Heart right ventricle (tissue), 16 donors: Measurements from ENCODE around the gene FGF22. TPM values are rescaled to one million over a fixed set of nuclear protein-coding genes. Genes with fewer than 3 reads are reported as not detected.
A peak's percentile ranks its signal among the peaks of the same experiment; 100 is the strongest.

Source experiments
- ATAC-seq, 8 donors: fragments of 200-7000 bp; cut with Tn5 transposase; one replicate each; pipeline ENCODE4 v1.9.1; 2020; ENCODE audit warnings: mild to moderate bottlenecking in 8 of 8, moderate library complexity in 8 of 8, moderate number of reproducible peaks in 1 of 8
- DNase-seq, 2 donors: peaks; one replicate each; pipeline ENCODE4 v3.0.0-alpha.2; 2020
- H3K27ac ChIP-seq, 10 donors: fragments of 200-600 bp; sonication (generic) in 2 of 10; one replicate each; pipeline versions ENCODE4 v1.5.0 to v1.8.0; 2020 to 2022; ENCODE audit warnings: mild to moderate bottlenecking in 3 of 10
- H3K27me3 ChIP-seq, 7 donors: fragments of 200-600 bp; one replicate each; pipeline ENCODE4 v1.8.0; 2021 to 2022; ENCODE audit warnings: mild to moderate bottlenecking in 2 of 7
- H3K36me3 ChIP-seq, 9 donors: fragments of 200-600 bp; sonication (generic) in 1 of 9; one replicate each; pipeline versions ENCODE4 v1.5.0 to v1.8.0; 2020 to 2022; ENCODE audit warnings: mild to moderate bottlenecking in 2 of 9
- H3K4me1 ChIP-seq, 9 donors: fragments of 200-600 bp; sonication (generic) in 1 of 9; one replicate each; pipeline versions ENCODE4 v1.5.0 to v1.8.0; 2020 to 2022; ENCODE audit warnings: mild to moderate bottlenecking in 4 of 9
- H3K4me3 ChIP-seq, 10 donors: fragments of 200-600 bp; sonication (generic) in 2 of 10; one replicate each; pipeline versions ENCODE4 v1.5.0 to v1.8.0; 2020 to 2022; ENCODE audit warnings: mild to moderate bottlenecking in 7 of 10, moderate library complexity in 2 of 10
- H3K9me3 ChIP-seq, 11 donors: fragments of 200-600 bp in 10 of 11; sonication (generic) in 2 of 11; one replicate each; pipeline versions ENCODE4 v1.5.0 to v1.8.0; 2013 to 2022; ENCODE audit warnings: mild to moderate bottlenecking in 2 of 11, control low read depth in 1 of 11, moderate library complexity in 1 of 11
- CTCF ChIP-seq, 9 donors: fragments of 200-600 bp; sonication (generic) in 2 of 9; IDR thresholded peaks; one replicate each; pipeline versions ENCODE4 v1.5.0 to v1.8.0; 2021 to 2022; ENCODE audit warnings: antibody characterized with exemption in 9 of 9, mild to moderate bottlenecking in 5 of 9, moderate library complexity in 1 of 9
- WGBS, 2 donors: extraction: QIAGEN DNeasy Blood & Tissue Kit; methylation state at CpG; one replicate each; pipeline ENCODE4 v1.1.7; 2013; ENCODE audit warnings: inconsistent platforms in 1 of 2; 5-methylcytosine and 5-hydroxymethylcytosine counted together
- intact Hi-C, 10 donors: fragments of 100-400 bp; cut with DNase I; formaldehyde crosslinking; loops; one replicate each; pipeline versions ENCODE4 v1.11.1 to v1.14.2; 2022
- polyA plus RNA-seq, 2 donors: library from polyadenylated mRNA; stranded (reverse); fragments of 200-250 nt; gene quantifications; one replicate each; pipeline ENCODE4 v1.2.3, GENCODE V29; 2013
- total RNA-seq, 10 donors: library from RNA; stranded (reverse); fragmentation: NEBNext Ultra II Directional in 3 of 10; extraction: Animal tissue kit (Norgen Biotek cat#: 25700) in 3 of 10; gene quantifications; one replicate each; pipeline versions ENCODE4 v1.2.1 to v1.2.4, GENCODE V29; 2021 to 2023
- donor health status: Arrhythmogenic right ventricular cardiomyopathy.
- donor health status: ischemic (EF 13 %, LVEDD 7.1; RV severe dilation, severe dysfunction).
- donor health status: healthy with polysubstance abuse.
- donor health status: DM: no; HTN: yes; CAD: no.
- donor health status: DM: no; HTN: no; CAD: no.
- donor health status: ischemic (EF 25% LVEDD 6.9; RV normal size, moderate dysfunction).
- donor health status: ischemic (EF 25% LVEDD 5.7; RV mildly dilated, moderate dysfunction).
- donor health status: healthy.
- donor health status: DM: yes; HTN: yes; CAD: no.
- donor health status: Ischemic cardiomyopathy.
- donor health status: ischemic (EF 35%, LVEDD 5.7; RV mildly dilated, moderate dysfunction).
- donor health status: nonischemic (EF 11% LVEDD 7.7; RV severe dilation, severe dysfunction).
- donor health status: DM: yes; HTN: yes; CAD: no.
- donor health status: PGD.
- donor health status: ischemic (EF 29% LVEDD 5.4; RV normal size, mild dysfunction).
- donor health status: nonischemic (EF 23%, LVEDD 6.1; RV moderate dilation, normal function).

FGF22 gene
- total and polyA plus RNA-seq, 12 donors = 0.16 to 0.44 (median 0.30) TPM; not detected in 5

GRCh38 chr19:679418-680286, 40.0 kb downstream of the FGF22 start:
- Histone ChIP-seq H3K4me3 (peak overlapping the region; percentile 49 to 87 (median 76)), H3K36me3 (peaks cover 0 to 13% (median 0%) of the 10 kb centered on the region in 9 donors), H3K9me3 (no peaks in the 10 kb centered on the region), H3K27ac (peak overlapping the region; percentile 78 to 99 (median 97)), H3K4me1 (peaks cover 10 to 51% (median 35%) of the 10 kb centered on the region in 9 donors), H3K27me3 (peaks cover 0 to 28% (median 0%) of the 10 kb centered on the region in 7 donors)
- WGBS, 2 donors = 6 to 9% methylated on average over 53 to 62 of the region's 69 CpGs
- peak in 7 of 8 donors; percentile 5 to 27 (median 18) for ATAC-seq
- TF ChIP-seq CTCF (IDR thresholded peaks at IDR 0.05) = no peak
- intact Hi-C loops = loop anchor here in 1 of 10 donors (2.0 kb wide), 1 partner anchor 17 kb away; the partner anchor contains the start of gene RNF126
- DNase-seq = peak; percentile 65 to 77

GRCh38 chr19:680287-681028, 40.8 kb downstream of the FGF22 start:
- Histone ChIP-seq H3K36me3 (peaks cover 0 to 13% (median 0%) of the 10 kb centered on the region in 9 donors), H3K27ac (peak overlapping the region; percentile 84 to 99 (median 97)), H3K4me1 (peaks cover 10 to 43% (median 33%) of the 10 kb centered on the region in 9 donors), H3K27me3 (peaks cover 0 to 20% (median 0%) of the 10 kb centered on the region in 7 donors), H3K4me3 (peak overlapping the region; percentile 49 to 87 (median 76)), H3K9me3 (no peaks in the 10 kb centered on the region)
- ATAC-seq = peak; percentile 82 to 91 (median 88)
- peak; percentile 99 to 100 for DNase-seq
- peak in 8 of 9 donors; percentile 27 to 68 (median 52) for TF ChIP-seq CTCF (IDR thresholded peaks at IDR 0.05)
- WGBS, 2 donors = 1 to 2% methylated on average over 68 to 70 of the region's 70 CpGs
- intact Hi-C loops = loop anchor here in 1 of 10 donors (2.0 kb wide), 1 partner anchor 18 kb away; the partner anchor contains the start of gene RNF126

- Histone ChIP-seq H3K4me1 (peaks cover 7 to 38% (median 27%) of the 10 kb centered on the region in 9 donors), H3K27ac (peak overlapping the region in 8 of 10 donors; percentile 37 to 99 (median 96)), H3K9me3 (no peaks in the 10 kb centered on the region), H3K27me3 (peaks cover 0 to 14% (median 0%) of the 10 kb centered on the region in 7 donors), H3K4me3 (peak overlapping the region in 7 of 10 donors; percentile 18 to 87 (median 73)), H3K36me3 (peaks cover 0 to 13% (median 0%) of the 10 kb centered on the region in 9 donors)
- DNase-seq (peak; percentile 90), ATAC-seq (peak in 1 of 8 donors; percentile 3)
- intact Hi-C loops = loop anchor here in 1 of 10 donors (2.0 kb wide), 1 partner anchor 19 kb away; the partner anchor contains the start of gene RNF126
- 69 to 74% methylated on average over 54 of the region's 54 CpGs for WGBS, 2 donors
- no peak for TF ChIP-seq CTCF (IDR thresholded peaks at IDR 0.05)
Observed at GRCh38 chr19:681029-682019, 41.6 kb downstream of the FGF22 start.
